NOMO-1 treated with DMSO at 0.1 percent for 48 hours (cell line): ENCODE measurements around the gene SMAP1.

ENCODE experiments used
- DNase-seq: peaks from one replicate; lab custom pipeline; 2025; ENCODE audit not compliant: unreplicated experiment; lab: John Stamatoyannopoulos, UW

Gene SMAP1

DNA sequence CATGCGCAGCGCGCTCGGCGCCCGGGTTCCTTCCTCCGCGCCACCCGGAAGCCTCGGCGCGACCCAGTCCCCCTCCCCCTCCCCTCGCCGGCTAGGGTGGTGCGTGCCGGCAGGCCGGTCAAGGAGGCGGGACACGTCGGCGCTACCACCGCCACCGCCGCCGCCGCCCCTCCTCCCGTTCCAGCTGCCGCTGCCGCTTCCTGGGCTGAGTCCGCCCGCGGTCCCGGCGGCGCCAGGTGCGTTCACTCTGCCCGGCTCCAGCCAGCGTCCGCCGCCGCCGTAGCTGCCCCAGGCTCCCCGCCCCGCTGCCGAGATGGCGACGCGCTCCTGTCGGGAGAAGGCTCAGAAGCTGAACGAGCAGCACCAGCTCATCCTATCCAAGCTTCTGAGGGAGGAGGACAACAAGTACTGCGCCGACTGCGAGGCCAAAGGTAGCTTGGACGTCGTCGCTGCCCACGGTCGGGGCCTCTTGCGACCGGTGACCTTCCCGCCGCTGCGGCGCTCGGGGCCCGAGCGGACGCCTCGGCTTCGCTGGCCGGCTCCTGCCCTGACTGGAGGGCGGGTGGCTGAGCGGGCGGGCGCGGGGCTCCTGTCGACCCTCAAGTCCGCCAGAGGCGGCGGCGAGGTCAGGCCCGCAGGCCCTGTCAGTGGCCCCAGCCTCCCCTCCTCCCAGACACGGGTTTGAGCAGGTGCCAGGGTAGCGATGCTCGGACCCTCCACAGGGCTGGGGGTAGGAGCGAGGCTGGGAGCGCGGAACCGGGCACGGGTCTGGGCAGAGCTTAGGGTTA lies at the start of gene SMAP1:
TSS of gene SMAP1 (plus strand) at position 173 of the 788 bp plus-strand sequence. CDS start at position 314, 141 bp downstream.
- peak; percentile 80 for DNase-seq

DNA sequence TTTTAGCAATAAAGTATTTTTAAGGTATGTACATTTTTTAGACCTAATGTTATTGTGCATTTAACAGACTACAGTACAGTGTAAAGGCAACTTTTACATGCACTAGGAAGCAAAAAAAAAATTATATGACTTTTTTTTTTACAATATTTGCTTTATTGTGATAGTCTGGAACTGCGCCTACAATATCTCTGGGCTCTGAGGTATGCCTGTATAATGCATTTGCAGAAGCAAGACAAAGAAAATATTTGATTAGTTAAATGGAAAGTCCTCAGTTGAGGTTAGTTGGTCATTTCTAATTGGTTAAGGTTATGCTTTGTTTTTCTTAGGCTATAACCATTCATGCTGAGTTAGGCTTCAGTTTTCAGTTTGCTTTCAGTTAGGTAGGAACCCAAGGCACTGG lies 46.9 kb upstream of the SMAP1 start:
- no peak for DNase-seq

DNA sequence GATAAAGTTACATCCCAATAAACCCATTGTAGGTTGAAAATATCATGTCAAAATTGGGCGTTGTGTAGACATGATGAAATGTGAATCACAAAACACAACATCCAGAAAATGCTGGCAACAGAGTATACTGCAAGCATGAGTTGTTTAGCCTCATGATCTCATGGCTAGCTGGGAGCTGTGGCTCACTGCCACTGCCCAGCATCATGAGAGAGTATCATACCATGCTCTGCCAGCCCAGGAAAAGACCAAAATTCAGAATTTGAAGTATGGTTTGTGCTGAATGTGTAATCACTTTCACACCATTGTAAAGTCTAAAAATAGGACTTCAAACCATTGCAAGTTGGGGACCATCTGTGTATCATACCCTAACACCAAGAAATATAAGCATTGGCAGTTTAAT lies 45.2 kb upstream of the SMAP1 start:
- no peak for DNase-seq

DNA sequence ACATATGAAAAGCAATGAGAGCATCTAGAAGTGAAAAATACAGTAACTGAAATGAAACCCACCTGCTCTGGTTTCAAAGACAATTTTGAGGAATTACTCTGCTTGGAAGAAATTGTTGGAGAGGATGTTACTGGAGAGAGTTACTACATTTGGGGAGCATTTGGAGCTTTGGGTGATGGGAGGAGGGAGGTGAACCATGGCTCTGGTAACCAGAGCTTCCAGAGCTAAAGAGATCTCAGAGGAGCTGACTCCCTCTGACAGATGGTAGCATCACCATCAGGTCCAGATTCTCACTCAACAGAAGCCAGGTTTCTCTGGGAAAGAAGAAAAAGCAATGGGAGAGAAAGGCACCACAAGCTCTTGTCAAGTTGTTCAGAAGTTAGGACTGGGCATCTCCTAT lies 42.2 kb upstream of the SMAP1 start:
- no peak for DNase-seq

DNA sequence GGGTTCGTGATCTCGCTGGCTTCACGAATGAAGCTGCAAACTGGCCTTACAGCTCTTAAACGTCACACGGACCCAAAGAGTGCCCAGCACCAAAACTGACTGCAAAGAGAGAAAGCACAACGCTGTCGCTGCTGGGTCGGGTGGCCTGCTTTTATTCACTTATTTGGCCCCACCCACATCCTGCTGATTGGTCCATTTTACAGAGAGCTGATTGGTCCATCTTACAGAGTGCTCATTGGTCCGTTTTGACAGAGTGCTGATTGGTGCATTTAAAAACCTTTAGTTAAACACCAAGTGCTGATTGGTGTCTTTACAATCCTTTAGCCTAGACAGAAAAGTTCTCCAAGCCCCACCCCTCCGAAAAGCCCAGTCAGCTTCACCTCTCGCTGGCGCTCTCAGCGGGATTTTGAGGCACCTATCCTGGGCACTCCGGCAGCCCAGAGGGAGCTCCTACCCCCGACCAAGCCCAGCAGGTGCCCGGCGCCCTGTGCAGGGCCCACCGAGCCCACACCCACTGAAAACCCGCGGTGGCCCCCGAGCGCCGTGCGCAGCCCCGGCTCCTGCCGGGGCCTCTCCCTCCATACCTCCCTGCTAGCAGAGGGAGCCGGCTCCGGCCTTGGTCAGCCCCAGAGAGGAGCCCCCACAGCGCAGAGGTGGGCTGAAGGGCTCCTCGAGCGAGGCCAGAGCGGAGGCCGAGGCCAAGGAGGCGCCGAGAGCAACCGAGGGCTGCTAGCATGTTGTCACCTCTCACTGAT lies 40.0 kb upstream of the SMAP1 start:
- DNase-seq, result no peak

DNA sequence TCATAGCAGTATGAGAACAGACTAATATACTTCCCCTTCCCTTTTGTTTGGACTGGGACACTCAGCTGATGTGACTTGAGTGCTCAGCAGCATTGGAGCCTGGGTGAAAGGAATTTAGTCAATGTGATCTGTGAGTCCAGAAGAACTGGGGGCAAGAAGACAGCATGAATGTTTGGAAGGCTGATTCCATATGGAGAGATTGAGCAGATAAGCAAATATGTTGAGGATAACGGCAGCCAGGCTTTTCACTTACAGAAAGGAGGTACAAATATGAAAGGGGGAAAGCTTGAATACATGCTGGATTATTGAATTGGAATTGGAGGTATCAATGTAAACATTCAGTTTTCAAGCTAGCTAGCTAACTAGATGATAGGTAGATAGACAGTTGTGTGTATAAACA lies 37.8 kb upstream of the SMAP1 start:
- no peak for DNase-seq

DNA sequence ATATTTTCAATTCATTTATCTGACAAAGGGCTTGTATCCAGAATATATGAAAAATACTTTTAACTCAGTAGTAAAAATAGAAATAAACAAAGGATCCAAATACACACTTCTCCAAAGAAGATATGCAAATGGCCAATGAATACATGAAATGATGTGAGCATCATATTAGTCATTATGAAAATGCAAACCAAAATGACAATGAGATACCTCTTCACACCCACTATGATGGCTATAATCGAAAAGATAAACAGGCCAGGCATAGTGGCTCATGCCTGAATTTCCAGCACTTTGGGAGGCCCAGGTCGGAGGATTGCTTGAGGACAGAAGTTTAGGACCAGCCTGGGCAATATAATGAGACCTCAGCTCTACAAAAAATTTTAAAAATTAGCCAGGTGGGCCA lies 33.8 kb upstream of the SMAP1 start:
- no peak for DNase-seq

DNA sequence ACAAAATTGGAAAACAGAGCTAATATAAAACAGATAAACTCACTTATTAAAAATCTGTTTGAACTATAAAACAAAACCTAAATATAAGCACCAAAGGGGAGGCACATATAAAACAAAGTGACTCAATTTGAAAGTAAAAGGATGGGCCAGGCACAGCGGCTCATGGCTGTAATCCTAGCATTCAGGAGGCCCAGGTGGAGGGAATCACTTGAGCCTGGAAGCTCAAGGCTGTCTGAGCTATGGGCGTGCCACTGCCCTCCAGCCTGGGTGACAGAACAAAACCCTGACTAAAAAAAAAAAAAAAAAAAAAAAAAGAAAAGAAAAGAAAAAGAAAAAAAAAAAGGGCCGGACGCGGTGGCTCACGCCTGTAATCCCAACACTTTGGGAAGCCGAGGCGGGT lies 31.1 kb upstream of the SMAP1 start:
- no peak for DNase-seq

DNA sequence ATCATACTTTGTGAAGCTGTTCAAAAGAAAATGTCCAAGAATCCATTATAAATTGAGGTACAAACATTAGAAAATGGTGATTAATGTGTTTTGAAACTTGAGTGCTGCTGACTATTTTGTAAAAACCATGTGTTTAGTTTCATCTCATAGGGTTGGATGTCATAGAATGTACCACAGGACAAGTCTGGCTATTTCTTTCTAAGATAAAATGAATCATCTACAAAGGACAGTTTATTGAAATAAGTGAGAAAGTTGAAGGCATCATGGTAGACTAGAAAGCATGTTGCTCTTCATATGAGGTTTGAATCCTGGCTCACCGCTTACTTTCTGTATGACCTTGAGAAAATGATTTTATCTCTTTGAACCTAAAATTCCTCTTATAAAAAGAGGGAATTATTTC lies 29.2 kb upstream of the SMAP1 start:
- DNase-seq, result no peak

DNA sequence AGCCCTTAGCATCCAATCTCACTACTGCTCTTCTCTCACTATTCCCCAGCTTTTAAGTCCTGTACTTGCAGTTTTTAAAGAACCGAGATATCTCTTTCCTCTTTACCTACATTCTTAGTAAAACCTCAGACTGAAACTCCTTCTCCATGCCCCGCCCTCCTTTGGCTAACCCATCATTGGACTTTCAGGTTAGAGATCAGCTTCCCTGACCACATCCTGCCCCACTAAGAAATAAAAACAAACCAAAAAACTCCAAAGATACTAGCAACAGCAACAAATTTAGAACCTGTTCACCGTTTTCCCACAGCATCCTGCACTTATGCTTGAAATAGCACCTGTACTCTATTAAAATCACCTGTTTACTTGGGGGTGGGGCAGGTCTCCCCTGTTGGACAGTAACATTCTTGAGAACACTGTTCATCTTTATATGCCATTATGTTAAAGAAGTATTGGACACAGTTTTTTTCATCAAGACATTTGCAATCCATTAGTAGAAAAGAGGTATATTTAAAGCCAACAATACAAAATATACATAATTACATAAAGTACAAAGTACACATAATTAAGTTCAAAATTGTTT lies 16.3 kb upstream of the SMAP1 start:
- no peak for DNase-seq

DNA sequence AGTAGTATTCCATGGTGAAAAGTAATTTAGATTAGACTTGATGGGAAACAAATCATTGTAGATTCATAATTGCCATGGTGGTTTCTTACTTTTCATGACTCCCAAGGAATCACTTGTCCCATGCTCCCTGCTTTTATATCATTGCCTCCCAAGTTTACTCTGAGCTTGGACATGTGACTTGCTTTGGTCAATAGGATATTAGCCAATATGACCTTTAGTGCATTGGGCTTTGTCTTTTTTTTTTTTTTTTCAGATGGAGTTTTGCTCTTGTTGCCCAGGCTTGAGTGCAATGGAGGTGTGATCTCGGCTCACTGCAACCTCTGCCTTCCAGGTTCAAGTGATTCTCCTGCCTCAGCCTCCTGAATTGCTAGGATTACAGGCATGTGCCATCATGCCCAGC lies 15.5 kb upstream of the SMAP1 start:
- DNase-seq, result no peak

DNA sequence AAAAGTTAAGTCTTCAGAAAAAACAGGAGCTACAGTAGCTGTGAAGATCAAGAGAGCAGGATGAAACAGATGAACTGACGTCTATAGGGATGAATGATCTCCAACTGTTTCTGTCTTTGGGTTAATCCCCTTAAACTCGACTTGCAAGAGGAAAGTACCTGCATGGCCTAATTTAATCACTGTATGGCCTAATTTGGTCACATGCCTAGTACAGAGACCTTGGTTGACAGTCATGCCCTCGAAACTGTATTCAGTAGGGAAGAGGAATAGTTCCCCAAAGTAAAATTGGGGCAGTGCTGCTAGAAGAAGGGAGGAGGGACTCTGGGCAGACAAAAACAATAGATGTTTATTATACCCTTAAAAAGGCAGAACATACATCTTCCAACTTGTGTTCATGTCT lies 10.0 kb upstream of the SMAP1 start:
- peak; percentile 19 for DNase-seq

DNA sequence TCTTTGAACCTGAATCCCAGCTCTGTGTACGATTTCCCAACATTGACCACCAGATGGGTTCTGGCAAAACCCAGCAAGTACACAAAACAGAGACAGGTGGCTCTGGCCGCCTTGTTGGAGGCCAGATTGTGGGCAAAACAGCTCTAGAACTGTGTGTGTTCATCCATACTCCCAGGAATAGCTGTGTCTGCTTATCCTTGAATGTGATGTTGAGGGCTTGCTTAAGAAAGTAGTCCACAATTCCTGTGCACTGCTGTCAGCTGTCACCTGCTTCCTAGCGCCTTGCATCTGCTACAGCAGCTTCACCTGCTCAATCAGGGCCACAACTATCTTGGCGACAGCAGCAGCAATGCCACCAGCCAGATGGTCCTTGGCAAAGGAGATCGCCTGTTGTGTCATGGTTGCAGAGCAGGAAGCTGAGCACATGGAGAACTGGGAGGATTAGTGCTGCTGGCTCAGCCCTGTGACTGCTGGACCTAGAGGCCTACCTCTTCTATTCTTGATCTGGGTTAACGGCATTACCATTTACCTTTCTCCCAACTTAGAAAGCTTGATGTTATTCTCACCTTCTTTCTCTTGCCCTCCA lies 3.7 kb upstream of the SMAP1 start:
- no peak for DNase-seq

DNA sequence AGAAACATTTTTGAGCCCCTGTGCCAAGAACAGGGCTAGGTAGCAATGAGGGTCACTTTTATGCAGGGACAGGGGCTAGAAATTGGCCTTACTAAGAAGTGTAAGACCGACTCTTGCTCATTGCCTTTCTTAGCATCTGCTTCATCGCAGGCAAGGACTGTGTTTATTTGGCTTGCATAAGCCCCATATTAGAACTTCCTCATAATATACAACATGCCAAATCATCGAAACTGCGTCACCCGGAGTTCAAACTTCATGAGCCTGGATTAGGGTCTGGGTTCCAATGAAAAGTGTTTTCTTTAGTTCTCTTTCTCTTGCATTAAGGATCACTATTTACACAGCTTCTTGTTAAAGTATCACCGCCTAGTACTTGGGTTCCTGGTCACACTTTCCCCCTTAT lies 977 bp upstream of the SMAP1 start:
- peak; percentile 84 for DNase-seq

DNA sequence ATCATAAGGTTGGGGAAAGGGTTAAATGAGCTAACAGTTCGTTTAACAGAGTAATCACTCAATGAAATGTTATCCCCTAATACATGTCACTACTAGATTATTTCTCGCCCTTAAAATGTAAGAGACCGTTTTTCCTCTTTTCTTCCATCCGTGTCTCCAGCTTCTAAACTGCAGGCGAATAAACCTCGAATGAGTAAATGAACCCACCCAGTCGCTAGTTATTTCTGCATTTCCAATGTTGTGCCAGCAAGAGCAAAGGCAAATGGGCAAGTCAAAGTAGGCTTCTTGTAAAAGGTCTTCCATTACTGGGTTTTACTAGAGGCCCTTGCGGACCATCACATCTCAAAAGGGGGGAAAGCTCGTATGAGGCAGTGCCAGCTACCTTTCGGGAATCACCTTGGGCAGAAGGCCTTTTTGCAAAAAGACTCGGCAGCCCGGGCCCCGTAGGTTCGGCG lies 400 bp upstream of the SMAP1 start:
- DNase-seq, result peak; percentile 64

DNA sequence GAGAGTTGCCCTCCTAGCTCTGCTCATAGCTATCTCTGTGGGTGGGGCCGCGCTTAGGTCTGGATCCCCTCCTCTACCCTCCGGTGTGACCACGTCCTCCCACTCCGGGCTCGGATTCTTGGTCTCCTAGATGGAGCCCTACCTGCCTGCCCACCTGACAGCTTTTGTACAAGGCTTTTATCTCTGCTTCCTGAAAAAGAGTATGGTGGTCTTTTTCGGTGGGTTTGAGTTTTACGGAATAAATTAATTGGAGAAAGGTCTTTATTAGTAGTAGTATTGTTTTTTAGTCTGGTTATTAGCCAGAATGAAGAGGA lies 773 bp downstream of the SMAP1 start:
- no peak for DNase-seq

DNA sequence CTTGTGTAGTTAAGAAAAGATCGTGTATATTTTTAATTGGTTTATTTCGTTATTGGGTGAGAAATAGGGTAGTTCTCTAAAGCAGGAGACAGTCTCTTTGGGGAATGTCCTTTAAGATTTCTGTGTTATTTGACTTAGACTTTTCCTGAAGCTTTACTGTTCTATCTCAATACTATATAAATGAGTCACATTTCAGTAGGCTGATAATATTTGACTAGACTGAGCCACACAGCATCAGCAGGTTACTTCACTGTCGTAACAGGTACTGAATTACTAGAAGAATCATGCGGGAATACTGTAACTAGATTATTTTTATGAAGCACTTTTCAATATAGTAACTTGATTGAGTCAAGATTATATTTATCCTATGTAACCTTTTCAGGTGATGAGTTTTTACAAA lies 1.4 kb downstream of the SMAP1 start:
- DNase-seq, result no peak

DNA sequence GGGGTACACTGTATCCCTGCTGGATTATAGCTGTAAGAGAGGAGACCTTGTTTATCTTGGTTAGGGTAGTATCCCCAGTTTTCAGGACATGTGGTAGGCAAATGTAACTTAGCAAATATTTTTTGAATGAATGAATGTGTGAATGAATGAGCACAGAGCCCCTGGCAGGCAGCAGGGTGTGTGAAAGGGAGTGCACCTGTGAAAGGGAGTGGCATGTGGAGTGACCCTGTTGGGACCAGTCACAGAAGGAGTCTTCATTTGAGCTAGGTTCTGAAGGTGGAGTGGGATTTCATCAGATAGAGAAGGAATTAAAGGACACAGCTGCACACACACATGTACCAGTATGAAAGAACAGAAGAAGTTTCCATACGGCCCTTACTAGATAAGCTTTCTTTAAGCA lies 4.9 kb downstream of the SMAP1 start:
- DNase-seq, result no peak

DNA sequence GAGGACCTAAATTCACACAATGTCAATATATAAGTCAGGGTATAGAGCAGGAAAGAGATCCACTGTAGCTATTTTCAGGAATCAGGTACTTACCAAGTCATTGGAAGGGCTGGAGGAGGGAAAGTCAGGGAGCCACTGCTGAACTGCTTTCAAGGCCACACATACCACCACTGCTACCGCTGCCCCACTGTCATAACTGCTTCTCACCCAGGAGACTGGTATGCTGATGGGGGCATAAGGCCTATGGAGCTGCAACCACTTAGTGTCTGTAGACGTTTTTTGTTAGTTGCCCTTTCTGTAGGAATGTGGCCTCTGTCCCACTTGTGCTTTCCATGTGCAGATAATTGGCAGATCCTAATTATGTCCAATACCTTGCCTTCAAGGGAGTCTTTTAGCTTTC lies 5.4 kb downstream of the SMAP1 start:
- DNase-seq, result no peak

DNA sequence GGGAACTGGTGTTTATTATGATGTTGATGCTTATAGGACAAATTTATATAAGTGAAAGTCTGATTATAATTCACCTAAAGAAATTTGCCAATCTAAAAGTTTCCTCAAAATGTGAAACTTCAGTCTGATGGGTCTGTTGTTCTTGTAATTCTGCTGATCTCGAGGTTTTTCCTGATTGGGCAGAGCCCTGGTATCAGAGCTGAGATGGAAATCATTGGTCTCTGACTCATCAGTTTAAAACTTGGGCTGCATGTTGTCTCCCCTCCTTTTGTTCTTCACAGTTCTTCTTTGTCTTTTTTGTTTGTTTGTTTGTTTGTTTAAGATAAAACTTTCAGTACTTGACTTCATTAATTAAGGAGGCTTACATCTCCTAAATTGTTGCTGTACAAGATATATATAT lies 5.9 kb downstream of the SMAP1 start:
- no peak for DNase-seq

DNA sequence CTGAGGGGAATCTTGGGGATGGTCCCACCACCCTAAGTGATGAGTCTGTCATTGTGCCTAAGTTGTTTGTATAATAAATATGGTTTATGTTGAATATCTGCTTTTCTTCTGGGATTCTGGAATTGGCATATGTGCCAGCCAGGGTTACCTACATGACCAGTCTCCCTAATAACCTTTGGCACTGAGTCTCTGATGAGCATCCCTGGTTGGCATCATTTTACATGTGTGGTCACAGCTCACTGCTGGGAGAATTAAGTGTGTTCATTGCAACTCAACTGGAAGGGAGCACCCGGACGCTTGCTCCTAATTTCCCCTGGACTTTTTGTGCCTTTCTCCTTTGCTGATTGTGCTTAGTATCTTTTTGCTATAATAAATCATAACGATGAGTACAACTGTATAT lies 8.1 kb downstream of the SMAP1 start:
- no peak for DNase-seq

DNA sequence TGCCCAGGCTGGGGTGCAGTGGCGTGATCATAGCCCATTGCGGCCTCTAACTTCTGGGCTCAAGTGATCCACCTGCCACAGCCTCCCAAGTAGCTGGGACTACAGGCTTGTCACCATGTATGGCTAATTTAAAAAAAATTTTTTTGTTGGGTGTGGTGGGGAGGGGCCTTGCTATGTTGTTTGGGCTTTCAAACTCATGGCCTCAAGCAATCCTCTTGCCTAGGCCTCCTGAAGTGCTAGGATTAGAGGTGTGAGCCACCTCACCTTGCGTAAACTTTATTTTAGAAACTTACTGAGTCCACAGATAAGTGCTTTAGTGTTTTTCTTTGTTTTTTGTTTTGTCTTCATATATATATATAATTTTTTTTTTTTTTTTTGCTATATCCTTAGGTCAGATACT lies 9.1 kb downstream of the SMAP1 start:
- no peak for DNase-seq
